SK-N-SH (cell line): ENCODE data around the gene NECAB2. TPM values are rescaled to one million over a fixed set of nuclear protein-coding genes. Genes with fewer than 3 reads are reported as not detected.

Experiments
- CTCF ChIA-PET: fragments of 300-600, 350-600 bp; formaldehyde crosslinking; extraction: SDS; loops from one replicate; lab custom pipeline; 2021; lab: Yijun Ruan, JAX
- POLR2A ChIA-PET: fragments of 350-600 bp; sonication (Branson Sonifier 250); formaldehyde crosslinking; extraction: SDS; loops from one replicate; lab custom pipeline; 2020; ENCODE audit warnings: antibody characterized with exemption, inconsistent platforms; lab: Yijun Ruan, JAX
- DNase-seq: peaks from one replicate; pipeline ENCODE4 v3.0.0; 2012
- H2AFZ ChIP-seq: fragments of 200-600 bp; sonication (generic); 2 replicates; pipeline ENCODE4 v1.8.1; 2016; ENCODE audit warnings: antibody characterized with exemption, mild to moderate bottlenecking, low read depth
- H3F3A ChIP-seq: fragments of 200-600 bp; sonication (generic); replicated peaks from 2 replicates; pipeline ENCODE3; 2016; ENCODE audit warnings: antibody characterized with exemption, mild to moderate bottlenecking; ENCODE audit not compliant: insufficient read depth
- H3K27ac ChIP-seq, 2 experiments: fragments of 200-500 bp in 1 of 2; fragments of 200-600 bp in 1 of 2; sonication (Bioruptor generic) in 1 of 2; sonication (generic), shearing (Covaris generic) in 1 of 2; 2 replicates each; pipeline versions ENCODE4 v1.5.1 to v1.6.1; 2014 to 2016; ENCODE audit warnings: low read depth in 2 of 2, inconsistent platforms in 1 of 2, low read length in 1 of 2, mild to moderate bottlenecking in 1 of 2, mixed read lengths in 1 of 2
- H3K27me3 ChIP-seq: fragments of 200-600 bp; sonication (generic), shearing (Covaris generic); 2 replicates; pipeline ENCODE4 v1.6.1; 2016; ENCODE audit warnings: mixed run types; ENCODE audit not compliant: insufficient read depth
- H3K36me3 ChIP-seq, 2 experiments: fragments of 200-500 bp in 1 of 2; fragments of 200-600 bp in 1 of 2; sonication (Bioruptor generic) in 1 of 2; sonication (generic) in 1 of 2; replicated peaks in 1 of 2; 2 replicates each; pipeline versions ENCODE3 to v1.5.1; 2014 to 2016; ENCODE audit warnings: low read length in 1 of 2, mild to moderate bottlenecking in 1 of 2; ENCODE audit not compliant: insufficient read depth in 2 of 2, control insufficient read depth in 1 of 2
- H3K4me1 ChIP-seq, 2 experiments: fragments of 200-500 bp in 1 of 2; fragments of 200-600 bp in 1 of 2; sonication (Bioruptor generic) in 1 of 2; sonication (generic), shearing (Covaris generic) in 1 of 2; 2 replicates each; pipeline versions ENCODE4 v1.5.1 to v1.6.1; 2014 to 2016; ENCODE audit warnings: low read depth in 1 of 2, low read length in 1 of 2, mixed run types in 1 of 2; ENCODE audit not compliant: insufficient read depth in 2 of 2, control insufficient read depth in 1 of 2
- H3K4me2 ChIP-seq: fragments of 200-600 bp; sonication (generic), shearing (Covaris generic); 2 replicates; pipeline ENCODE4 v1.6.1; 2017; ENCODE audit warnings: mixed run types
- H3K4me3 ChIP-seq, 2 experiments: fragments of 200-500 bp in 1 of 2; fragments of 200-600 bp in 1 of 2; sonication (Bioruptor generic) in 1 of 2; sonication (generic), shearing (Covaris generic) in 1 of 2; 2 replicates each; pipeline versions ENCODE4 v1.5.1 to v1.8.1; 2014 to 2016; ENCODE audit warnings: low read depth in 2 of 2, inconsistent platforms in 1 of 2, low read length in 1 of 2, mild to moderate bottlenecking in 1 of 2, mixed read lengths in 1 of 2, moderate library complexity in 1 of 2
- H3K79me2 ChIP-seq: fragments of 200-600 bp; sonication (generic); 2 replicates; pipeline ENCODE4 v1.8.1; 2017; ENCODE audit warnings: mild to moderate bottlenecking; ENCODE audit not compliant: insufficient read depth
- H3K9ac ChIP-seq: fragments of 200-600 bp; sonication (generic); 2 replicates; pipeline ENCODE4 v1.6.1; 2017; ENCODE audit warnings: mixed run types
- H3K9me2 ChIP-seq: fragments of 200-600 bp; sonication (generic); 2 replicates; pipeline ENCODE4 v1.6.1; 2017; ENCODE audit warnings: mixed run types
- H3K9me3 ChIP-seq: fragments of 200-600 bp; sonication (generic); 2 replicates; pipeline ENCODE4 v1.6.1; 2017; ENCODE audit warnings: mixed run types, mild to moderate bottlenecking, moderate library complexity
- H4K20me1 ChIP-seq: fragments of 200-600 bp; sonication (generic); 2 replicates; pipeline ENCODE4 v1.6.1; 2017; ENCODE audit warnings: mild to moderate bottlenecking, mixed run types; ENCODE audit not compliant: insufficient read depth
- CHD2 ChIP-seq: fragments of 150-350 bp; IDR thresholded peaks from 2 replicates; pipeline ENCODE4 v1.6.1; 2018; ENCODE audit warnings: low read length; ENCODE audit not compliant: partially characterized antibody
- ELF1 ChIP-seq: IDR thresholded peaks from 2 replicates; pipeline ENCODE4 v1.4.0; 2012
- EZH2phosphoT487 ChIP-seq: fragments of 200-600 bp; sonication (generic); IDR thresholded peaks from 2 replicates; pipeline ENCODE4 v1.6.1; 2017; ENCODE audit warnings: low read depth, mixed run types, mild to moderate bottlenecking, antibody characterized with exemption, moderate library complexity, borderline replicate concordance
- FOSL2 ChIP-seq: IDR thresholded peaks from 2 replicates; pipeline ENCODE4 v1.4.0; 2012; ENCODE audit warnings: low read depth, mild to moderate bottlenecking, moderate library complexity, borderline replicate concordance
- FOXJ3 ChIP-seq: sonication (generic); formaldehyde crosslinking; IDR thresholded peaks from 2 replicates; pipeline ENCODE4 v1.5.1; 2020; ENCODE audit warnings: mild to moderate bottlenecking, missing genetic modification reagents
- GABPA ChIP-seq: IDR thresholded peaks from 2 replicates; pipeline ENCODE4 v1.4.0; 2012; ENCODE audit warnings: low read depth, mild to moderate bottlenecking
- GATA2 ChIP-seq: sonication (generic); formaldehyde crosslinking; IDR thresholded peaks from 2 replicates; pipeline ENCODE4 v1.5.0; 2020; ENCODE audit warnings: mild to moderate bottlenecking, missing genetic modification reagents
- JUND ChIP-seq: IDR thresholded peaks from 2 replicates; pipeline ENCODE4 v1.4.0; 2012
- MEF2A ChIP-seq: IDR thresholded peaks from 2 replicates; pipeline ENCODE4 v1.4.0; 2012; ENCODE audit warnings: low read depth, borderline replicate concordance
- MXI1 ChIP-seq: IDR thresholded peaks from 2 replicates; pipeline ENCODE4 v1.6.1; 2012; ENCODE audit warnings: mild to moderate bottlenecking, low read depth, low read length, improper control_type of control experiment
- NFIC ChIP-seq: IDR thresholded peaks from 2 replicates; pipeline ENCODE4 v1.4.0; 2012; ENCODE audit warnings: borderline replicate concordance
- NRF1 ChIP-seq: IDR thresholded peaks from 2 replicates; pipeline ENCODE4 v1.6.1; 2012; ENCODE audit warnings: low read depth, mild to moderate bottlenecking, low read length
- POLR2AphosphoS5 ChIP-seq: IDR thresholded peaks from 2 replicates; pipeline ENCODE4 v1.6.1; 2012; ENCODE audit warnings: low read depth, low read length
- RAD21 ChIP-seq: IDR thresholded peaks from 2 replicates; pipeline ENCODE4 v1.6.1; 2012; ENCODE audit warnings: mild to moderate bottlenecking, low read length
- RCOR1 ChIP-seq: fragments of 150-350 bp; IDR thresholded peaks from 2 replicates; pipeline ENCODE4 v1.6.1; 2017; ENCODE audit warnings: antibody characterized with exemption, low read length
- RFX5 ChIP-seq: IDR thresholded peaks from 2 replicates; pipeline ENCODE4 v1.6.1; 2012; ENCODE audit warnings: mild to moderate bottlenecking, improper control_type of control experiment, low read length
- SIN3A ChIP-seq: IDR thresholded peaks from 2 replicates; pipeline ENCODE4 v1.6.1; 2012; ENCODE audit warnings: low read depth, mild to moderate bottlenecking, low read length, moderate library complexity, borderline replicate concordance
- SMC3 ChIP-seq: IDR thresholded peaks from 2 replicates; pipeline ENCODE4 v1.6.1; 2012; ENCODE audit warnings: low read depth, low read length, improper control_type of control experiment
- TAF1 ChIP-seq: IDR thresholded peaks from 2 replicates; pipeline ENCODE4 v1.6.1; 2012; ENCODE audit warnings: low read depth, mild to moderate bottlenecking, low read length, moderate library complexity, borderline replicate concordance
- TEAD4 ChIP-seq: IDR thresholded peaks from 2 replicates; pipeline ENCODE4 v1.4.0; 2012; ENCODE audit warnings: mild to moderate bottlenecking, borderline replicate concordance; ENCODE audit not compliant: insufficient read depth
- WGBS: methylation state at CpG from one replicate; pipeline ENCODE4 v1.1.6; 2017; ENCODE audit warnings: low lambda C conversion rate; 5-methylcytosine and 5-hydroxymethylcytosine counted together
- polyA plus RNA-seq, 3 experiments: library from polyadenylated mRNA; depleted of rRNA; stranded (reverse); fragments of >200 nt; gene quantifications; 2 replicates each; pipeline ENCODE4 v1.2.3, GENCODE V29; 2012
- TF ChIP-seq, protein P1 (sequence below): IDR thresholded peaks from 2 replicates; pipeline ENCODE4 v1.6.1; 2012; ENCODE audit warnings: mild to moderate bottlenecking, low read depth, low read length, moderate library complexity
- TF ChIP-seq, protein P2 (sequence below): fragments of 200-600 bp; sonication (generic); IDR thresholded peaks from 2 replicates; pipeline ENCODE4 v1.6.1; 2017; ENCODE audit warnings: antibody characterized with exemption, mild to moderate bottlenecking, moderate library complexity
- TF ChIP-seq, protein P3 (sequence below): IDR thresholded peaks from 2 replicates; pipeline ENCODE4 v1.4.0; 2012; ENCODE audit warnings: low read depth
- TF ChIP-seq, protein P4 (sequence below): IDR thresholded peaks from 2 replicates; pipeline ENCODE4 v1.4.0; 2012; ENCODE audit warnings: low read depth, borderline replicate concordance

Gene NECAB2
- polyA plus RNA-seq, 1 of the 3 experiments (the other 2 are of a cell fraction) = 0.58 TPM

DNA sequence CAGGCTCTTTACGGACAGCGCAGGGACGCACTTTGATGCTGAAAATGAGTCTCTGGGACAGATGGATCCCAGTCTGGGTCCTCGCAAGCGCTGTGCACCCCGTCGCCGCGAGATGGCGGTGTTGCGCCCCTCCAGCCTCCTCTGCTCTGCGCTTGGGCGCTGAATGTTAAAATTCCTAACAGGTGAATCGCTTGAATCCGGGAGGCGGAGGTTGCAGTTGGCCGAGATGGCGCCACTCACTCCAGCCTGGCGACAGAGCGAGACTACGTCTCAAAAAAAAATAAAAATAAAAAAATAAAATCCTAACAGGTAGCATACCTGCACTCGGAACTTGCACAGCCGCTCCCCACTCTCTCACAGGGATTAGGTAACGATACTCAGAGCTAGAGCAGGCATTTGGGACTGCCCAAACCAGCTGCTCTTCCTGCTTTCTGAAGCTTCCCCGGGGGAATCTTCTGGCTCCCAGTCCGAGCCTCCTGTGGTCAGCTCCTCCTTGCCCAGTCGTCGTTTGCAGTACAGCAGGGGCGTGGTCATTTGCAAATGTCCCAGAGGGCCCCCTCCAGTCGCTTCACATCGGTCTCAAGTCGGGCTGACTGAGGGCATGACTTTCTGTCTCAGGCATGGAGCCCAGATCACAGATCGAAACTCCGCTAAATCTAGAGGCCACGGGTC lies 41.2 kb upstream of the NECAB2 start (continued):
- no peak for TF ChIP-seq POLR2AphosphoS5
- TF ChIP-seq GATA2 (CRISPR knock-in tag) = no peak
- TF ChIP-seq RAD21 = peak; percentile 73
- TF ChIP-seq, protein P1, sequence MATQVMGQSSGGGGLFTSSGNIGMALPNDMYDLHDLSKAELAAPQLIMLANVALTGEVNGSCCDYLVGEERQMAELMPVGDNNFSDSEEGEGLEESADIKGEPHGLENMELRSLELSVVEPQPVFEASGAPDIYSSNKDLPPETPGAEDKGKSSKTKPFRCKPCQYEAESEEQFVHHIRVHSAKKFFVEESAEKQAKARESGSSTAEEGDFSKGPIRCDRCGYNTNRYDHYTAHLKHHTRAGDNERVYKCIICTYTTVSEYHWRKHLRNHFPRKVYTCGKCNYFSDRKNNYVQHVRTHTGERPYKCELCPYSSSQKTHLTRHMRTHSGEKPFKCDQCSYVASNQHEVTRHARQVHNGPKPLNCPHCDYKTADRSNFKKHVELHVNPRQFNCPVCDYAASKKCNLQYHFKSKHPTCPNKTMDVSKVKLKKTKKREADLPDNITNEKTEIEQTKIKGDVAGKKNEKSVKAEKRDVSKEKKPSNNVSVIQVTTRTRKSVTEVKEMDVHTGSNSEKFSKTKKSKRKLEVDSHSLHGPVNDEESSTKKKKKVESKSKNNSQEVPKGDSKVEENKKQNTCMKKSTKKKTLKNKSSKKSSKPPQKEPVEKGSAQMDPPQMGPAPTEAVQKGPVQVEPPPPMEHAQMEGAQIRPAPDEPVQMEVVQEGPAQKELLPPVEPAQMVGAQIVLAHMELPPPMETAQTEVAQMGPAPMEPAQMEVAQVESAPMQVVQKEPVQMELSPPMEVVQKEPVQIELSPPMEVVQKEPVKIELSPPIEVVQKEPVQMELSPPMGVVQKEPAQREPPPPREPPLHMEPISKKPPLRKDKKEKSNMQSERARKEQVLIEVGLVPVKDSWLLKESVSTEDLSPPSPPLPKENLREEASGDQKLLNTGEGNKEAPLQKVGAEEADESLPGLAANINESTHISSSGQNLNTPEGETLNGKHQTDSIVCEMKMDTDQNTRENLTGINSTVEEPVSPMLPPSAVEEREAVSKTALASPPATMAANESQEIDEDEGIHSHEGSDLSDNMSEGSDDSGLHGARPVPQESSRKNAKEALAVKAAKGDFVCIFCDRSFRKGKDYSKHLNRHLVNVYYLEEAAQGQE = no peak
- no peak for TF ChIP-seq NRF1
- TF ChIP-seq JUND = no peak
- no peak for TF ChIP-seq RCOR1
- no peak for TF ChIP-seq GABPA
- no peak for TF ChIP-seq TEAD4
- no peak for TF ChIP-seq TAF1
- no peak for TF ChIP-seq MXI1

DNA sequence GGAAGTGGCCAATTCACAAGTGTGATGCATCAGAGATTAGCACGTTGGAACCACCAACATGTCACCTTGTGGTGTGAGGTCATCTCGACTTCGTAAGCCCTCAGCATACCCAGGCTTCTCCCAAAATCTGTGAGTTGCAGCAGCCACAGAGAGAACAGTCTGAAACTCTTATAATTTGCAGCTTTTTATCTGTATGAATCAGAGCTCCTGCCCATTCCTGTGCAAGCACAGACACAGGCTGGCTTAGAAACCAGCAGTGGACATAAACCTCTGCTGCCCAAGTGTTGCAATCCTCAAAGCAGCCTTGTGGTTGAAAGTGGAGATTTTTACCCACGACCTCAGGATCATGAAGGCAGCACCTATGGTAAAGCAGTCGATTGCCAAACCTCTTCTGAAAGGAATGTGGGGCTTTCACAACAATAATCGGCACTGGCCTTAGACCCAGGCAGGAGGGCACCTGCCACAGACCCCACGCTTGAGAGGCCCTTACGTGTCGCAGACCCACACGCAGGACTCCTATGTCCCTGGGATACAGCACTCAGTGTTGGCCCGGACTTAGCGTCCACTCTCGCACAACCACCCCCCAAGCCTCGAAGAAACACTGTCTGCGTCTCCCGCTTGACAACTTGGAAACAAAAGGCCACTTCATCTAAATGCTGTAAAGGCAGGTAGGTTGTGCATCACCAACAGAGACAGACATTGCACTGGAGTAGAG lies 39.5 kb upstream of the NECAB2 start:
- no peaks in the 10 kb centered on the region for H3K79me2 ChIP-seq
- H2AFZ ChIP-seq = no peak overlapping the region
- H3K27ac ChIP-seq = no peak overlapping the region
- H3K4me1 ChIP-seq = peaks cover 0 to 11% of the 10 kb centered on the region in 2 experiments; a peak in 1 of 4 replicates
- CTCF ChIA-PET = interaction anchor here (1.2 to 4.1 kb wide), 9 partner anchors 15 to 137 kb away, joined by 4 to 27 read pairs (median 13); partner anchors contain the start of genes MLYCD and OSGIN1
- no peaks in the 10 kb centered on the region for H3K36me3 ChIP-seq
- H4K20me1 ChIP-seq = no peaks in the 10 kb centered on the region
- POLR2A ChIA-PET = interaction anchor here (0.6 kb wide), 1 partner anchor 1152 kb away, joined by 3 read pairs; no protein-coding TSS in a partner anchor
- no peak overlapping the region for H3K4me3 ChIP-seq
- no peak overlapping the region for H3K9ac ChIP-seq
- no peak for DNase-seq
- no peaks in the 10 kb centered on the region for H3K9me3 ChIP-seq
- H3K9me2 ChIP-seq = no peaks in the 10 kb centered on the region
- no peak overlapping the region for H3K4me2 ChIP-seq
- WGBS = 94% methylated on average over 8 of the region's 16 CpGs
- no peaks in the 10 kb centered on the region for H3K27me3 ChIP-seq
- no peaks in the 10 kb centered on the region for H3F3A ChIP-seq
- TF ChIP-seq RAD21 (no peak), EZH2phosphoT487 (no peak), GATA2 (CRISPR knock-in tag) (no peak), MEF2A (no peak), GABPA (no peak), SMC3 (no peak), TEAD4 (no peak), CHD2 (no peak), RFX5 (no peak), FOSL2 (no peak), FOXJ3 (CRISPR knock-in tag) (no peak), NRF1 (no peak), ELF1 (no peak), SIN3A (no peak), NFIC (no peak)
- TF ChIP-seq, protein P2, sequence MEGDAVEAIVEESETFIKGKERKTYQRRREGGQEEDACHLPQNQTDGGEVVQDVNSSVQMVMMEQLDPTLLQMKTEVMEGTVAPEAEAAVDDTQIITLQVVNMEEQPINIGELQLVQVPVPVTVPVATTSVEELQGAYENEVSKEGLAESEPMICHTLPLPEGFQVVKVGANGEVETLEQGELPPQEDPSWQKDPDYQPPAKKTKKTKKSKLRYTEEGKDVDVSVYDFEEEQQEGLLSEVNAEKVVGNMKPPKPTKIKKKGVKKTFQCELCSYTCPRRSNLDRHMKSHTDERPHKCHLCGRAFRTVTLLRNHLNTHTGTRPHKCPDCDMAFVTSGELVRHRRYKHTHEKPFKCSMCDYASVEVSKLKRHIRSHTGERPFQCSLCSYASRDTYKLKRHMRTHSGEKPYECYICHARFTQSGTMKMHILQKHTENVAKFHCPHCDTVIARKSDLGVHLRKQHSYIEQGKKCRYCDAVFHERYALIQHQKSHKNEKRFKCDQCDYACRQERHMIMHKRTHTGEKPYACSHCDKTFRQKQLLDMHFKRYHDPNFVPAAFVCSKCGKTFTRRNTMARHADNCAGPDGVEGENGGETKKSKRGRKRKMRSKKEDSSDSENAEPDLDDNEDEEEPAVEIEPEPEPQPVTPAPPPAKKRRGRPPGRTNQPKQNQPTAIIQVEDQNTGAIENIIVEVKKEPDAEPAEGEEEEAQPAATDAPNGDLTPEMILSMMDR = no peak
- TF ChIP-seq, protein P3, sequence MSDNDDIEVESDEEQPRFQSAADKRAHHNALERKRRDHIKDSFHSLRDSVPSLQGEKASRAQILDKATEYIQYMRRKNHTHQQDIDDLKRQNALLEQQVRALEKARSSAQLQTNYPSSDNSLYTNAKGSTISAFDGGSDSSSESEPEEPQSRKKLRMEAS = no peak
- TF ChIP-seq, protein P4, sequence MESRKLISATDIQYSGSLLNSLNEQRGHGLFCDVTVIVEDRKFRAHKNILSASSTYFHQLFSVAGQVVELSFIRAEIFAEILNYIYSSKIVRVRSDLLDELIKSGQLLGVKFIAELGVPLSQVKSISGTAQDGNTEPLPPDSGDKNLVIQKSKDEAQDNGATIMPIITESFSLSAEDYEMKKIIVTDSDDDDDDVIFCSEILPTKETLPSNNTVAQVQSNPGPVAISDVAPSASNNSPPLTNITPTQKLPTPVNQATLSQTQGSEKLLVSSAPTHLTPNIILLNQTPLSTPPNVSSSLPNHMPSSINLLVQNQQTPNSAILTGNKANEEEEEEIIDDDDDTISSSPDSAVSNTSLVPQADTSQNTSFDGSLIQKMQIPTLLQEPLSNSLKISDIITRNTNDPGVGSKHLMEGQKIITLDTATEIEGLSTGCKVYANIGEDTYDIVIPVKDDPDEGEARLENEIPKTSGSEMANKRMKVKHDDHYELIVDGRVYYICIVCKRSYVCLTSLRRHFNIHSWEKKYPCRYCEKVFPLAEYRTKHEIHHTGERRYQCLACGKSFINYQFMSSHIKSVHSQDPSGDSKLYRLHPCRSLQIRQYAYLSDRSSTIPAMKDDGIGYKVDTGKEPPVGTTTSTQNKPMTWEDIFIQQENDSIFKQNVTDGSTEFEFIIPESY = no peak
